Measurements from ENCODE around the gene PCCA. TPM values are rescaled to one million over a fixed set of nuclear protein-coding genes. Genes with fewer than 3 reads are reported as not detected.

The PCCA gene
- total and polyA plus RNA-seq, 9 donors = 23.5 to 62.4 (median 45.8) TPM

- Histone ChIP-seq H3K9me3 (no peaks in the 10 kb centered on the region), H3K27ac (no peak overlapping the region), H3K36me3 (no peaks in the 10 kb centered on the region), H3K4me3 (no peak overlapping the region), H3K4me1 (ENCODE audit: insufficient read depth) (peaks cover 5% of the 10 kb centered on the region), H3K27me3 (no peaks in the 10 kb centered on the region)
- TF ChIP-seq CTCF (IDR thresholded peaks at IDR 0.05) = no peak
- TF ChIP-seq EP300 (IDR thresholded peaks at IDR 0.05) = no peak
- TF ChIP-seq POLR2A (IDR thresholded peaks at IDR 0.05) = no peak
- intact Hi-C loops (cut with DNase I) = no loop called here
- no peak for DNase-seq
- WGBS, 3 donors = 87 to 98% (median 89%) methylated on average over 1 of the region's 1 CpG
These were observed 108.2 kb downstream of the PCCA start for GRCh38 chr13:100197116-100197515.

GRCh38 chr13:100197591-100198365, 108.9 kb downstream of the PCCA start:
- no peak for TF ChIP-seq EP300 (IDR thresholded peaks at IDR 0.05)
- no peak for TF ChIP-seq CTCF (IDR thresholded peaks at IDR 0.05)
- no peak for TF ChIP-seq POLR2A (IDR thresholded peaks at IDR 0.05)
- H3K9me3 ChIP-seq = no peaks in the 10 kb centered on the region
- DNase-seq = no peak
- H3K36me3 ChIP-seq = no peaks in the 10 kb centered on the region
- no peak overlapping the region for H3K4me3 ChIP-seq
- H3K27me3 ChIP-seq = peaks cover 4% of the 10 kb centered on the region
- intact Hi-C loops (cut with DNase I) = no loop called here
- WGBS, 3 donors = 17 to 37% (median 18%) methylated on average over 5 of the region's 5 CpGs
- H3K4me1 ChIP-seq (ENCODE audit: insufficient read depth) = peaks cover 5% of the 10 kb centered on the region
- H3K27ac ChIP-seq = no peak overlapping the region

- Histone ChIP-seq H3K27me3 (peaks cover 4% of the 10 kb centered on the region), H3K36me3 (no peaks in the 10 kb centered on the region), H3K4me3 (no peak overlapping the region), H3K4me1 (ENCODE audit: insufficient read depth) (no peaks in the 10 kb centered on the region), H3K27ac (no peak overlapping the region), H3K9me3 (no peaks in the 10 kb centered on the region)
- 50 to 65% (median 57%) methylated on average over 6 of the region's 6 CpGs for WGBS, 3 donors
- intact Hi-C loops (cut with DNase I) = no loop called here
- no peak for DNase-seq
- TF ChIP-seq POLR2A (IDR thresholded peaks at IDR 0.05) = no peak
- no peak for TF ChIP-seq EP300 (IDR thresholded peaks at IDR 0.05)
- no peak for TF ChIP-seq CTCF (IDR thresholded peaks at IDR 0.05)
These were observed 114.9 kb downstream of the PCCA start for GRCh38 chr13:100203696-100204367.

- DNase-seq = no peak
- Histone ChIP-seq H3K4me1 (ENCODE audit: insufficient read depth) (no peaks in the 10 kb centered on the region), H3K36me3 (no peaks in the 10 kb centered on the region), H3K27ac (no peak overlapping the region), H3K9me3 (no peaks in the 10 kb centered on the region), H3K27me3 (no peaks in the 10 kb centered on the region), H3K4me3 (no peak overlapping the region)
- 93 to 97% (median 94%) methylated on average over 4 of the region's 4 CpGs for WGBS, 3 donors
- no peak for TF ChIP-seq EP300 (IDR thresholded peaks at IDR 0.05)
- TF ChIP-seq POLR2A (IDR thresholded peaks at IDR 0.05) = no peak
- TF ChIP-seq CTCF (IDR thresholded peaks at IDR 0.05) = no peak
- intact Hi-C loops (cut with DNase I) = no loop called here
These were observed 119.1 kb downstream of the PCCA start for GRCh38 chr13:100208002-100208401.
